ENCODE results near the gene OGFR.

Gene OGFR, protein sequence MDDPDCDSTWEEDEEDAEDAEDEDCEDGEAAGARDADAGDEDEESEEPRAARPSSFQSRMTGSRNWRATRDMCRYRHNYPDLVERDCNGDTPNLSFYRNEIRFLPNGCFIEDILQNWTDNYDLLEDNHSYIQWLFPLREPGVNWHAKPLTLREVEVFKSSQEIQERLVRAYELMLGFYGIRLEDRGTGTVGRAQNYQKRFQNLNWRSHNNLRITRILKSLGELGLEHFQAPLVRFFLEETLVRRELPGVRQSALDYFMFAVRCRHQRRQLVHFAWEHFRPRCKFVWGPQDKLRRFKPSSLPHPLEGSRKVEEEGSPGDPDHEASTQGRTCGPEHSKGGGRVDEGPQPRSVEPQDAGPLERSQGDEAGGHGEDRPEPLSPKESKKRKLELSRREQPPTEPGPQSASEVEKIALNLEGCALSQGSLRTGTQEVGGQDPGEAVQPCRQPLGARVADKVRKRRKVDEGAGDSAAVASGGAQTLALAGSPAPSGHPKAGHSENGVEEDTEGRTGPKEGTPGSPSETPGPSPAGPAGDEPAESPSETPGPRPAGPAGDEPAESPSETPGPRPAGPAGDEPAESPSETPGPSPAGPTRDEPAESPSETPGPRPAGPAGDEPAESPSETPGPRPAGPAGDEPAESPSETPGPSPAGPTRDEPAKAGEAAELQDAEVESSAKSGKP

DNA sequence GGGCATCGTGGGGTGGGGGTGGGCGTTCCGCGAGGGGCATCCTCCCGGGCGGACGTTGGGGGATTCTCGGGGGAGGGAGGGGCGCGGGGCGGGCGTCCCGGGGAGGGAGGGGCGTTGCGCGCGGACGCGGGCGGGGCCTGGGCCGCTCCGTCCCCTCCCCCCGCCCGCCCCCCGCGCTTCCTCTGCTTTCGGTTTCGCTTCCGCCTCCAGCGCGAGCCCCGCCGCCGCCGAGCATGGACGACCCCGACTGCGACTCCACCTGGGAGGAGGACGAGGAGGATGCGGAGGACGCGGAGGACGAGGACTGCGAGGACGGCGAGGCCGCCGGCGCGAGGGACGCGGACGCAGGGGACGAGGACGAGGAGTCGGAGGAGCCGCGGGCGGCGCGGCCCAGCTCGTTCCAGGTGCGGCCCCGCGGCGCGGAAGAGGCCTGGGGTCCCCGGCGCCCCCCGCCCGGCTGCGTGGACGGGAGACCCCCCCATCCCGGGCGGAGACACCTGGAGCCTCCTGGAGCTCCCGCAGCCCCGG lies at the start of gene OGFR:
Gene OGFR, plus strand, starts transcription at position 209 of the 528 bp plus-strand sequence. Its CDS starts 25 bp downstream, at position 234.
- H3K4me1 Mint-ChIP-seq = peaks cover 32% of the 10 kb centered on the region
- peak within 1 kb of the TSS; percentile 85 for H3K4me3 Mint-ChIP-seq
- H3K9me3 Mint-ChIP-seq = no peaks in the 10 kb centered on the region
- peak within 1 kb of the TSS; percentile 96 for H3K27ac Mint-ChIP-seq
- peak; percentile 56 to 85 for DNase-seq (ENCODE audit: low spot score in 2 of 2)
- peak; percentile 67 for ATAC-seq
- H3K36me3 Mint-ChIP-seq = peaks cover 75% of the 10 kb centered on the region

DNA sequence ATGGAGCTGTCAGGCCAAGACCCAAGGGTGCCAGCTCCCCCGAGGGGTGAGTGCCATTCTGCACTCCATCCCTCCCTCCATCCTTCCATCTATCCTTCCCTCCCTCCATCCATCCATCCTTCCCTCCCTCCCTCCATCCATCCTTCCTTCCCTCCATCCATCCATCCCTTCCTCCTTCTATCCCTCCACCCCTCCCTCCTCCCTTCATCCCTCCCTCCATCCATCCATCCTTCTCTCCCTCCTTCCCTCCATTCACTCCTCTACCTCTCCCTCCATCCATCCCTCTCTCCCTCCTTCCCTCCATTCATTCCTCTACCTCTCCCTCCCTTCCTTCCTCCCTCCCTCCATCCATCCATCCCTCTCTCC lies 49.7 kb upstream of the OGFR start:
- ATAC-seq = no peak
- H3K9me3 Mint-ChIP-seq = no peaks in the 10 kb centered on the region
- H3K4me3 Mint-ChIP-seq = no peak overlapping the region

DNA sequence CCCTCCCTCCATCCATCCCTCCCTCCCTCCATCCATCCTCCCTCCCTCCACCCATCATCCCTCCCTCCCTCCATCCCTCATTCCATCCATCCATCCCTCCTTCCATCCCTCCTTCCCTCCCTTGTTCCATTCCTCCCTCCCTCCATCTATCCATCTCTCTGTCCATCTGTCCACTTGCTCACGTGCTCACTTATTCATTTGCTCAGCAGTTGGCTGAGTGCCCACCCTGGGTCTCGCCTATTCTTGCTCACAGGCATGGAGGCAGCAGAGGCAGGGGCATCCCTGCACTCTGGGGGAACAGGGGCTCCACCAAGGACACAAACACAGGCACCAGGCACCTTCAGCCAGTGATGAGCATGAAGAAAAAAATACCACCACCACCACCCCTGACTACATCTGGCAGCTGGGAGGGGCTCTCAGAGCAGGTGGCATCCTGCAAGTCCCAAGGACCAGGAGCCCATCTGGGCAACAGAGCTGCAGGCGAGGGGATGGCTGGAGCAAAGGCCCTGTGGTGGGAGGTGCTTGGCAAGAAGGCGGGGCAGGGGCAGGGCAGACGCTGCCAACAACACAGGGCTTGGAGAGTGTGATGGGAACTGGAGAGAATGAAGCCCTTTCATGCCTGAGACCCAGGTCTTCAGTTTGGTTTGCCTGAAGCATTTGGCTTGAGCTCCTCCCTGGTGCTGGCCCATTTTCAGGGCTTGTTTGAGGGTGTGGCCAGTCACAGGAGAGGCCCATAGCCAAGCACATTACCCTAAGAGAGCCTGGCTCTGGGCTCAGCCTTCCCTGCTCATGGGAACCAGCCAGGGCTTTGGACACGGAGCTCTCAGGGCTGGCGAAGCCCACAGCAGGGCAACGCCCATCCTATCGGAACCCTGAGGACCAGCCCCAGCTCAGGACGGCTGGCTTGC lies 48.6 kb upstream of the OGFR start:
- Mint-ChIP-seq H3K36me3 (no peaks in the 10 kb centered on the region), H3K27ac (peak overlapping the region; percentile 59), H3K4me3 (no peak overlapping the region), H3K4me1 (peaks cover 6% of the 10 kb centered on the region), H3K9me3 (no peaks in the 10 kb centered on the region)
- DNase-seq (ENCODE audit: low spot score in 2 of 2) (no peak), ATAC-seq (no peak)

More for the DNA sequence above, 49.7 kb upstream of the OGFR start:
- DNase-seq (ENCODE audit: low spot score in 2 of 2) = no peak
- H3K4me1 Mint-ChIP-seq = peaks cover 9% of the 10 kb centered on the region
- H3K27ac Mint-ChIP-seq = no peak overlapping the region
- no peaks in the 10 kb centered on the region for H3K36me3 Mint-ChIP-seq

DNA sequence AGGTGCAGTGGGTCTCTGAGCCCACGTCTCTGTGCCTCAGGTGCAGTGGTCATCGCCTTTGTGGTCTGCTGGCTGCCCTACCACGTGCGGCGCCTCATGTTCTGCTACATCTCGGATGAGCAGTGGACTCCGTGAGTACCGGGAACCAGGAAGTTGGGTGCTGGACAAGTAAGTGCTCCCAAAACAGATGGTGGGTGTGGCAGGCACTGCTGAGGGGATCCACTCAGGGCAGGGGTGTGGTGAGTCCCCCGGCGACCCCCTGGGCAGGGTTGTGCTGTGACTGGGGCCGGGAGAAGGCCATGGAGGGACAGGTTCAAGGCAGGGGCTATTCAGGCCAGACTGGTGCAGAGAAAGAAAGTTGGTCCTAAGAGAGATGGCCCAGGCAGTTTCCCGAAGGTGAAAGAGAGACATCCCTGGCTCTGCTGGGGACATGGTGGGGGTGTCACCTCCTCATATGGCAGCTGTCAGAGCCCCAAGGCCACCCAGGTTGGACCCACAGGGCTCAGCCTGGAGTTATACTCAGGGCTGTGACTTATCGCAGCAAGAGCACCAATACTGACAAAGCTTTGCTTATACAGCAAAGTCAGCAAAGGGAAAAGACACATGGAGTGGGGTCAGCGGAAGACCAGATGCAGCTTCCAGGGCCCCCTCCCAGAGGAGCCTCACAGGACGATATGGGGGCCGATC lies 46.3 kb upstream of the OGFR start:
- no peak overlapping the region for H3K27ac Mint-ChIP-seq
- DNase-seq (ENCODE audit: low spot score in 2 of 2) = no peak
- no peaks in the 10 kb centered on the region for H3K9me3 Mint-ChIP-seq
- no peak for ATAC-seq
- H3K4me1 Mint-ChIP-seq = peaks cover 6% of the 10 kb centered on the region
- H3K36me3 Mint-ChIP-seq = no peaks in the 10 kb centered on the region
- no peak overlapping the region for H3K4me3 Mint-ChIP-seq

DNA sequence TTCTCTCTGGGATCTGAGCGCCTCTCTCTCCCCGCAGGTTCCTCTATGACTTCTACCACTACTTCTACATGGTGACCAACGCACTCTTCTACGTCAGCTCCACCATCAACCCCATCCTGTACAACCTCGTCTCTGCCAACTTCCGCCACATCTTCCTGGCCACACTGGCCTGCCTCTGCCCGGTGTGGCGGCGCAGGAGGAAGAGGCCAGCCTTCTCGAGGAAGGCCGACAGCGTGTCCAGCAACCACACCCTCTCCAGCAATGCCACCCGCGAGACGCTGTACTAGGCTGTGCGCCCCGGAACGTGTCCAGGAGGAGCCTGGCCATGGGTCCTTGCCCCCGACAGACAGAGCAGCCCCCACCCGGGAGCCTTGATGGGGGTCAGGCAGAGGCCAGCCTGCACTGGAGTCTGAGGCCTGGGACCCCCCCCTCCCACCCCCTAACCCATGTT lies 44.6 kb upstream of the OGFR start:
- H3K9me3 Mint-ChIP-seq = no peaks in the 10 kb centered on the region
- H3K4me1 Mint-ChIP-seq = peaks cover 6% of the 10 kb centered on the region
- no peak for ATAC-seq
- no peak overlapping the region for H3K4me3 Mint-ChIP-seq
- no peaks in the 10 kb centered on the region for H3K36me3 Mint-ChIP-seq
- DNase-seq (ENCODE audit: low spot score in 2 of 2) = no peak
- H3K27ac Mint-ChIP-seq = no peak overlapping the region

DNA sequence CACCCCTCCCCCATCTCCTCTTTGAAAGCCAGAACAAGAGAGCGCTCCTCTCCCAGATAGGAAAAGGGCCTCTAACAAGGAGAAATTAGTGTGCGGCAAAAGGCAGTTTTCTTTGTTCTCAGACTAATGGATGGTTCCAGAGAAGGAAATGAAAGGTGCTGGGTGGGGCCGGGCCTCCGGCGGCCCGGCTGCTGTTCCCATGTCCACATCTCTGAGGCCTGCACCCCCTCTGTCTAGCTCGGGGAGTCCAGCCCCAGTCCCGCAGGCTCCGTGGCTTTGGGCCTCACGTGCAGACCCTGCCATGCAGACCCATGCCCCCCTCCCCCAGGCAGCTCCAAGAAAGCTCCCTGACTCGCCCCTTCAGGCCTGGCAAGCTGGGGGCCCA lies 44.2 kb upstream of the OGFR start:
- H3K4me3 Mint-ChIP-seq = no peak overlapping the region
- DNase-seq (ENCODE audit: low spot score in 2 of 2) (no peak), ATAC-seq (no peak)
- no peak overlapping the region for H3K27ac Mint-ChIP-seq
- no peaks in the 10 kb centered on the region for H3K9me3 Mint-ChIP-seq
- no peaks in the 10 kb centered on the region for H3K36me3 Mint-ChIP-seq
- H3K4me1 Mint-ChIP-seq = peaks cover 6% of the 10 kb centered on the region

DNA sequence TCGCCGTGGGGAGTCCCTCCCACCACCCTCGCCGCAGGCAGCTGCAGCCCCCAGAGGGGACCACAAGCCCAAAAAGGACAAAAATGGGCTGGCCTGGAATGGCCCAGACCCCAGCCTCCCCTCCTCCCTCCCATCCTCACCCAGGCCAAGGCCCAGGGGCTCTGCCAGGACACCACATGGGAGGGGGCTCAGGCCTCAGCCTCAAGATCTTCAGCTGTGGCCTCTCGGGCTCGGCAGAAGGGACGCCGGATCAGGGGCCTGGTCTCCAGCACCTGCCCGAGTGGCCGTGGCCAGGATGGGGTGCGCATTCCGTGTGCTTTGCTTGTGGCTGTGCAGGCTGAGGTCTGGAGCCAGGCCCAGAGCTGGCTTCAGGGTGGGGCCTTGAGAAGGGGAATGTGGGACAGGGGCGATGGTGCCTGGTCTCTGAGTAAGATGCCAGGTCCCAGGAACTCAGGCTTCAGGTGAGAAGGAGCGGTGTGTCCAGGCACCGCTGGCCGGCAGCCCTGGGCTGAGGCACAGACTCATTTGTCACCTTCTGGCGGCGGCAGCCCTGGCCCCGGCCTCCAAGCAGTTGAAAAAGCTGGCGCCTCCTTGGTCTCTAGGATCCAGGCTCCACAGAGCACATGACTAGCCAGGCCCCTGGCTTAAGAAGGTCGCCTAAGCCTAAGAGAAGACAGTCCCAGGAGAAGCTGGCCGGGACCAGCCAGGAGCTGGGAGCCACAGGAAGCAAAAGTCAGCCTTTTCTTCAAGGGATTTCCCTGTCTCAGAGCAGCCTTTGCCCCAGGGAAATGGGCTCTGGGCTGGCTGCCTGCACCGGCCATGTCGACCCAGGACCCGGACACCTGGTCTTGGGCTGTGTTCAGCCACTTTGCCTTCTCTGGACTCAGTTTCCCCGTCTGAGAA lies 43.5 kb upstream of the OGFR start:
- Mint-ChIP-seq H3K27ac (no peak overlapping the region), H3K4me1 (peaks cover 3% of the 10 kb centered on the region), H3K9me3 (no peaks in the 10 kb centered on the region), H3K36me3 (no peaks in the 10 kb centered on the region), H3K4me3 (no peak overlapping the region)
- ATAC-seq (no peak), DNase-seq (ENCODE audit: low spot score in 2 of 2) (no peak)

DNA sequence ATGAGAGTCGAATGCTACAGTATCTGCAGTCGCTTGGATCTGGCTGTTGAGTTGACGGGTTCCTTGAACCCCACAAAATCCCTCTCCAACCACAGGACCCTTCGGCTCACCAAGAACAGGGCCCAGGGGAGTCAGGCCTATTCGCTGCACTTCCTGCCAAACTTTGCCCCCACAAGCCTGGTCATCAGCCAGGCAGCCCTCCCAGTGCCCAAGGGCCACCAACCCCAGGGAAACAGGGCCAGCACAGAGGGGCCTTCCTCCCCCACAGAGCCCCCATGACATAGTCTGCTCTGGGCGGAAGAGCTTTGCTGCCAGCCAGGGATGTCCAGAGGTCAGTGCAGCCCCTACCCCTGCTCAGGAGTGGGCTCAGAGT lies 42.9 kb upstream of the OGFR start:
- Mint-ChIP-seq H3K36me3 (no peaks in the 10 kb centered on the region), H3K9me3 (no peaks in the 10 kb centered on the region), H3K4me1 (peaks cover under 1% of the 10 kb centered on the region), H3K4me3 (no peak overlapping the region), H3K27ac (no peak overlapping the region)
- no peak for ATAC-seq
- DNase-seq (ENCODE audit: low spot score in 2 of 2) = no peak

DNA sequence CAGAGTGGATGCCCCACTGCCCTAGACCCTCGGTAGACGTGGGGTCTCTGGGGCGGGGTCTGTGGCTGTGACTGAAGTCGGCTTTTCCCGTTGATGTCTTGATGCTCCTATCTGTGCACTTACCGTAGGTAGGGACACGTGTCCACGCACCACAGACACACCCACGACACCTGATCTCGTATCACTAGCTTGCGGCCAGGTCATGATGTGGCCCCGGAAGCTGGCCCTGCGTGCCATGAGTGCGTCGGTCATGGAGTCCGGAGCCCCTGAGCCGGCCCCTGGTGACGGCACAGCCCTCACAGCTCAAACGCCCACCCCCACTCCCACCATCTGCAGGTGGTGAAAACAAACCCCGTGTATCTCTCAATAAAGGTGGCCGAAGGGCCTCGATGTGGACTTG lies 42.3 kb upstream of the OGFR start:
- H3K27ac Mint-ChIP-seq = no peak overlapping the region
- no peaks in the 10 kb centered on the region for H3K9me3 Mint-ChIP-seq
- DNase-seq (ENCODE audit: low spot score in 2 of 2) (no peak), ATAC-seq (no peak)
- H3K36me3 Mint-ChIP-seq = no peaks in the 10 kb centered on the region
- no peak overlapping the region for H3K4me3 Mint-ChIP-seq
- peaks cover 7% of the 10 kb centered on the region for H3K4me1 Mint-ChIP-seq

DNA sequence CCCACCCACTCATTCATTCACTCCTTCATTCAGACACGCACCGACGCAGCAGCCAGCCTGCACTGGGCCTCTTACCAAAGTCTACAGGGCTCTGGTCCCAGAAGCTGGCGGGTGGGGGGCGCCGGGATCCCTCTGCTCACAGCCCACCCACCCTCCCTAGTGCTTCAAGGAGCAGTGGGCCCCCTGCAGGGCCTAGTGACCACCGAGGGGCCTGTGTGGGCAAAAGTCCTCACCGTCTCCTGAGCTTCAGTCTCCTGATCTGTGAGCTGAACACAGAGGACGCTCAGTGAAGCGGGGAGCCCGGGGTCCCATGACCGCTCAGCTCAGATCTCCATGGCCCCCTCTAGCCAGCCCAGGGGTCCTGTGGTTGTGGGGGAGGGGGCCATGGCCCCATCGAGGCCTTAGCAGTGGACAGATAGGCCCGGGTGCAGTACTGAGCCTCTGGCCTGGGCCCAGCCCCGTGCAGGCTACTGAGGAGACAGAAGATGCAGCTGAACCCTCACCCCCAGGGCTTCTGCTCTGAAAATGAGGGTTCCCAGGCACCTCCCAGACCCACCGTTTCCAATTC lies 41.8 kb upstream of the OGFR start:
- ATAC-seq (no peak), DNase-seq (ENCODE audit: low spot score in 2 of 2) (no peak)
- H3K27ac Mint-ChIP-seq = no peak overlapping the region
- H3K36me3 Mint-ChIP-seq = no peaks in the 10 kb centered on the region
- peaks cover 8% of the 10 kb centered on the region for H3K4me1 Mint-ChIP-seq
- H3K4me3 Mint-ChIP-seq = no peak overlapping the region
- no peaks in the 10 kb centered on the region for H3K9me3 Mint-ChIP-seq

DNA sequence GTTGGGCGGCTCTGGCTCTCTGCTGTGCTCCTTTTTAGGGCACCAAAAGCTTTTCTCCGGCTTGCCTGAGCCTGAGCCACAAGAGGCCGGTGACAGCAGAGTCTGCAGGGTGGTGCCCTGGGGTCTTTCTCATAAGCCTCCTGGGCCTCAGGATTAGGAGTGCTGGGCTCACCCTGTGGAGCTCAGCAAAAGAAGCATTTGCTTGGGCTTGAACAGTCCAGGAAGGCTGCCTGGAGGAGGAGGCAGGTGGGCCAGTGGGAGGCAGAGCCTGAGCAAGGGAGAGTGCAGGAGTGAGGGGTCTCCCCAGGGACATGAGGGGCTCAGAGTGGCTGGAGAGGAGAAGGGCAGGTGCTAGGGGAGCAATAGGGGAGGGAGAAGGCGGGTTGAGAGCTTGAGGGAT lies 41.2 kb upstream of the OGFR start:
- Mint-ChIP-seq H3K9me3 (no peaks in the 10 kb centered on the region), H3K27ac (no peak overlapping the region), H3K36me3 (no peaks in the 10 kb centered on the region), H3K4me3 (no peak overlapping the region), H3K4me1 (peaks cover 8% of the 10 kb centered on the region)
- no peak for ATAC-seq
- DNase-seq (ENCODE audit: low spot score in 2 of 2) = no peak

DNA sequence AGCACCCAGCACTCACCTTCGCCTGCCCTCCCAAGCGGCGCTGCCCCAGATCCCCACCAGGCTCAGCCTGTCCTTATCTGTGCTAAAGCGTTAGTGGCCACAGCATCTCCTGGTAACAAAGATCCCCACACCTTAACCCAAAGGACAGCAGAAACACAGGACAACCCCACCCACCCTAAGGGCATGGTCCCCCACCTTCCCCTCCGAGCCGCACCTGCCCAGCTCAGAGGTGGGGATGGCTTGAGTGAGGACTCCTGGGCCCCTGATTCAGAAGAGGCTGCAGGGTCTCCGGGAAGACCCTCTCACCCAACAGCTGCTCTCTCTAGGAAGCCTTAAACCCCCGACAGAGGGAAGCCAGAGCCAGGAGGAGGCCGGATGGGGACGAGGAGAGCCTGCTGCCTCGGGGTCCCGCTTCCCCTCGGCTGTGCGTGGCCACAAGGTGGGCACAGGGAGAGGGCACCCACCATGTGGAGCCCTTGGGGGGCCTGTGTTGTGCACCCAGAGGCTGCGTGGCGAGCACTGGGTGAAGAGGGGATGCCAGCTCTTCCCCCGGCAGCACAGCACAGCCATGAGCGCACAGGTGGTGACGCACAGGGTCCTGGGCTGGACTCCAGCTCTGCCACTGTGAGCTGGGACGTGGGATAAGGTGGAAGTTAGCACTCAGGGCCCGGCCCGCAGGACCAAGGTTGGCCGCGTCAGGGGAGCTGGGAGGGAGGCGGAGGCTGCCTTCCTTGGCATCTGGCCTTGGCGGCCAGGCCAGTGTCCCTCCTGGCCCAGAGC lies 40.3 kb upstream of the OGFR start:
- H3K36me3 Mint-ChIP-seq = no peaks in the 10 kb centered on the region
- H3K9me3 Mint-ChIP-seq = no peaks in the 10 kb centered on the region
- no peak for DNase-seq (ENCODE audit: low spot score in 2 of 2)
- no peak for ATAC-seq
- H3K4me1 Mint-ChIP-seq = peaks cover 8% of the 10 kb centered on the region
- no peak overlapping the region for H3K27ac Mint-ChIP-seq
- no peak overlapping the region for H3K4me3 Mint-ChIP-seq

DNA sequence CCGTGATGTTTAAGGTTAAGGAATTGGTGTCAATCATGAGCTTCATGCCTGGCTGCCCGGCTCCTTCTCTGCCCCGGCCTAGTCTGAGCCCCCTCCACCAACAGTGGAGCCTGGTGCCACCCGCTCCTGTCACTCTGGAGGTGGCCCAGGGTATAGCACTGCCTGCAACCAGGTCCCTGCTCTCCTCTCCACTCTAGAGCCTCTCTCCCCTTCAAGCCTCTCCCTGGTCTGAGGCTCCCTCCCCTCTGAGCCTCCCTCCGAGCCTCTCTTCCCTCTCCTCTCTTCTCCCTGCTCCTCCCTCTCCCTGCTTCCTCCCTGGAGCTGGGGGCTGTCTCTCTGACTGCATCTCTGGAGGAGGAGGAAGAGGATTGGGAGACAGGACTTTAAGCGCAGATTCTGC lies 39.6 kb upstream of the OGFR start:
- no peak for DNase-seq (ENCODE audit: low spot score in 2 of 2)
- Mint-ChIP-seq H3K4me1 (peaks cover 8% of the 10 kb centered on the region), H3K9me3 (no peaks in the 10 kb centered on the region), H3K4me3 (no peak overlapping the region), H3K36me3 (no peaks in the 10 kb centered on the region), H3K27ac (no peak overlapping the region)
- ATAC-seq = peak; percentile 16
